Caco-2 (cell line): Measurements from ENCODE around the gene PRLR. TPM values are rescaled to one million over a fixed set of nuclear protein-coding genes. Genes with fewer than 3 reads are reported as not detected.

Source experiments
- BruUV-seq: library from RNA; stranded (reverse); fragments of 400-500 nt; replicated peaks from 2 replicates; lab custom pipeline; 2021; lab: Mats Ljungman, UMichigan
- CTCF ChIA-PET: fragments of 300-600 bp; sonication (Branson Sonifier 250); formaldehyde crosslinking; loops from one replicate; lab custom pipeline; 2022; ENCODE audit warnings: antibody characterized with exemption; lab: Charles Lee
- POLR2A ChIA-PET: fragments of 300-600 bp; sonication (Branson Sonifier 250); formaldehyde crosslinking; loops from one replicate; lab custom pipeline; 2022; ENCODE audit warnings: antibody characterized with exemption; lab: Charles Lee
- DNase-seq, 2 experiments: peaks; one replicate each; pipeline versions ENCODE4 v3.0.0 to v3.0.0-alpha.2; 2020 to 2022
- H3K27me3 ChIP-seq: replicated peaks from 2 replicates; pipeline ENCODE4 v1.6.0; 2011; ENCODE audit warnings: low read length; ENCODE audit not compliant: control insufficient read depth, insufficient read depth
- H3K36me3 ChIP-seq: 2 replicates; pipeline ENCODE4 v1.5.1; 2011; ENCODE audit warnings: low read length; ENCODE audit not compliant: control insufficient read depth, insufficient read depth
- H3K4me1 ChIP-seq: fragments of 250-450 bp; sonication (Bioruptor Pico); 2 replicates; pipeline ENCODE4 v1.5.1; 2020; ENCODE audit warnings: mild to moderate bottlenecking
- H3K4me3 ChIP-seq: 2 replicates; pipeline ENCODE4 v1.5.1; 2011; ENCODE audit warnings: low read depth, mild to moderate bottlenecking, control low read depth, low read length
- H3K9me3 ChIP-seq: fragments of 250-450 bp; sonication (Bioruptor Pico); 2 replicates; pipeline ENCODE4 v1.5.1; 2020; ENCODE audit warnings: mild to moderate bottlenecking, moderate library complexity
- H3K27ac Mint-ChIP-seq: one replicate; pipeline ENCODE4 v1.8.0; 2022; ENCODE audit warnings: mixed read lengths; ENCODE audit not compliant: unreplicated experiment
- H3K27me3 Mint-ChIP-seq: one replicate; pipeline ENCODE4 v1.8.0; 2022; ENCODE audit warnings: mixed read lengths; ENCODE audit not compliant: insufficient read depth, unreplicated experiment
- H3K36me3 Mint-ChIP-seq: one replicate; pipeline ENCODE4 v1.8.0; 2022; ENCODE audit warnings: mild to moderate bottlenecking, mixed read lengths; ENCODE audit not compliant: insufficient read depth, unreplicated experiment
- H3K4me1 Mint-ChIP-seq: one replicate; pipeline ENCODE4 v1.8.0; 2022; ENCODE audit warnings: low read depth, mixed read lengths; ENCODE audit not compliant: unreplicated experiment
- H3K4me3 Mint-ChIP-seq: one replicate; pipeline ENCODE4 v1.8.0; 2022; ENCODE audit warnings: mild to moderate bottlenecking, moderate library complexity, mixed read lengths; ENCODE audit not compliant: unreplicated experiment
- H3K9me3 Mint-ChIP-seq: one replicate; pipeline ENCODE4 v1.8.0; 2022; ENCODE audit warnings: mixed read lengths; ENCODE audit not compliant: unreplicated experiment
- CTCF ChIP-seq, 2 experiments: fragments of 200-600 bp in 1 of 2; IDR thresholded peaks; 1 replicate in 1 of 2; 2 replicates in 1 of 2; pipeline versions ENCODE4 v1.5.1 to v1.8.0; 2011 to 2022; ENCODE audit warnings: antibody characterized with exemption in 1 of 2, control low read depth in 1 of 2, inconsistent platforms in 1 of 2, low read depth in 1 of 2, low read length in 1 of 2, mild to moderate bottlenecking in 1 of 2, moderate library complexity in 1 of 2; ENCODE audit not compliant: insufficient read depth in 1 of 2, severe bottlenecking in 1 of 2, unreplicated experiment in 1 of 2
- intact Hi-C: fragments of 100-400 bp; cut with micrococcal nuclease; formaldehyde crosslinking; loops from one replicate; pipeline ENCODE4 v1.10.0; 2022; ENCODE audit not compliant: unreplicated experiment
- total RNA-seq: library from RNA; stranded (reverse); gene quantifications from 2 replicates; pipeline ENCODE4 v1.2.3, GENCODE V29; 2022

The PRLR gene
- total RNA-seq, 1 experiment from 2014 or later, result 2.3 TPM

GRCh38 chr5:35242702-35243258, 12.5 kb upstream of the PRLR start:
- H3K4me1 Mint-ChIP-seq, result peaks cover 2% of the 10 kb centered on the region
- TF ChIP-seq CTCF (IDR thresholded peaks at IDR 0.05; ENCODE audit: insufficient read depth in 1 of 2, low read depth in 1 of 2, low read length in 1 of 2, severe bottlenecking in 1 of 2, unreplicated experiment in 1 of 2), result no peak
- DNase-seq, result no peak
- peaks cover 2% of the 10 kb centered on the region for H3K36me3 Mint-ChIP-seq
- Histone ChIP-seq H3K27me3 (no peaks in the 10 kb centered on the region), H3K4me3 (no peak overlapping the region), H3K9me3 (no peaks in the 10 kb centered on the region), H3K4me1 (peaks cover 10% of the 10 kb centered on the region), H3K36me3 (no peaks in the 10 kb centered on the region)
- H3K9me3 Mint-ChIP-seq, result no peaks in the 10 kb centered on the region
- H3K27ac Mint-ChIP-seq, result no peak overlapping the region
- intact Hi-C loops, result no loop called here
- H3K4me3 Mint-ChIP-seq, result no peak overlapping the region
- BruUV-seq, result no TSS peak
- ChIA-PET POLR2A (no interaction called here), CTCF (interaction anchor here (0.6 kb wide), 1 partner anchor 201 kb away, joined by 3 read pairs; no protein-coding TSS in a partner anchor)
- no peaks in the 10 kb centered on the region for H3K27me3 Mint-ChIP-seq

GRCh38 chr5:35240892-35241291, 10.6 kb upstream of the PRLR start:
- Mint-ChIP-seq H3K36me3 (peaks cover 6% of the 10 kb centered on the region), H3K4me1 (peaks cover 7% of the 10 kb centered on the region), H3K27ac (no peak overlapping the region), H3K4me3 (no peak overlapping the region), H3K27me3 (no peaks in the 10 kb centered on the region), H3K9me3 (no peaks in the 10 kb centered on the region)
- no peaks in the 10 kb centered on the region for H3K27me3 ChIP-seq
- POLR2A ChIA-PET, result no interaction called here
- intact Hi-C loops, result no loop called here
- no peaks in the 10 kb centered on the region for H3K9me3 ChIP-seq
- no peak overlapping the region for H3K4me3 ChIP-seq
- no TSS peak for BruUV-seq
- peaks cover 14% of the 10 kb centered on the region for H3K4me1 ChIP-seq
- no peak for TF ChIP-seq CTCF (IDR thresholded peaks at IDR 0.05; ENCODE audit: insufficient read depth in 1 of 2, low read depth in 1 of 2, low read length in 1 of 2, severe bottlenecking in 1 of 2, unreplicated experiment in 1 of 2)
- no peak for DNase-seq
- CTCF ChIA-PET, result no interaction called here
- no peaks in the 10 kb centered on the region for H3K36me3 ChIP-seq

- H3K4me3 ChIP-seq, result no peak overlapping the region
- peaks cover 7% of the 10 kb centered on the region for H3K4me1 Mint-ChIP-seq
- intact Hi-C loops, result no loop called here
- ChIA-PET CTCF (no interaction called here), POLR2A (no interaction called here)
- no peak overlapping the region for H3K4me3 Mint-ChIP-seq
- TF ChIP-seq CTCF (IDR thresholded peaks at IDR 0.05; ENCODE audit: insufficient read depth in 1 of 2, low read depth in 1 of 2, low read length in 1 of 2, severe bottlenecking in 1 of 2, unreplicated experiment in 1 of 2), result no peak
- H3K9me3 Mint-ChIP-seq, result no peaks in the 10 kb centered on the region
- DNase-seq, result no peak
- peaks cover 6% of the 10 kb centered on the region for H3K36me3 Mint-ChIP-seq
- BruUV-seq, result no TSS peak
- H3K36me3 ChIP-seq, result no peaks in the 10 kb centered on the region
- H3K9me3 ChIP-seq, result no peaks in the 10 kb centered on the region
- no peaks in the 10 kb centered on the region for H3K27me3 ChIP-seq
- no peak overlapping the region for H3K27ac Mint-ChIP-seq
- H3K27me3 Mint-ChIP-seq, result no peaks in the 10 kb centered on the region
- peaks cover 18% of the 10 kb centered on the region for H3K4me1 ChIP-seq
Observed at GRCh38 chr5:35239911-35240610, 9.8 kb upstream of the PRLR start.
